HCT116 (cell line): ENCODE measurements around the gene MECP2.

Experiments
- ATF3 ChIP-seq: IDR thresholded peaks from 2 replicates; pipeline ENCODE4 v1.6.1; 2012
- EGR1 ChIP-seq: IDR thresholded peaks from 2 replicates; pipeline ENCODE4 v1.6.1; 2012; ENCODE audit warnings: low read depth
- EZH2 ChIP-seq: fragments of 200-600 bp; sonication (generic); IDR thresholded peaks from 2 replicates; pipeline ENCODE4 v1.6.1; 2017; ENCODE audit warnings: antibody characterized with exemption, mixed run types
- JUND ChIP-seq: IDR thresholded peaks from 2 replicates; pipeline ENCODE4 v1.6.1; 2012
- MAX ChIP-seq: IDR thresholded peaks from 2 replicates; pipeline ENCODE4 v1.6.1; 2012
- POLR2A ChIP-seq: IDR thresholded peaks from 2 replicates; pipeline ENCODE4 v1.7.0; 2011; ENCODE audit warnings: borderline replicate concordance; ENCODE audit not compliant: insufficient read depth, insufficient read length; ENCODE audit errors: extremely low read depth
- POLR2AphosphoS5 ChIP-seq: IDR thresholded peaks from 2 replicates; pipeline ENCODE4 v1.6.1; 2011; ENCODE audit warnings: mild to moderate bottlenecking, low read depth, low read length, moderate library complexity
- RAD21 ChIP-seq: IDR thresholded peaks from 2 replicates; pipeline ENCODE4 v1.6.1; 2012; ENCODE audit warnings: low read depth, mild to moderate bottlenecking
- REST ChIP-seq: IDR thresholded peaks from 2 replicates; pipeline ENCODE4 v1.6.1; 2012; ENCODE audit warnings: low read depth
- TCF7L2 ChIP-seq: IDR thresholded peaks from 2 replicates; pipeline ENCODE4 v1.7.0; 2011; ENCODE audit warnings: borderline replicate concordance, inconsistent platforms; ENCODE audit not compliant: insufficient read depth, insufficient read length; ENCODE audit errors: extremely low read depth
- ZBTB33 ChIP-seq: IDR thresholded peaks from 2 replicates; pipeline ENCODE4 v1.6.1; 2011; ENCODE audit warnings: mild to moderate bottlenecking, low read length, moderate library complexity; ENCODE audit not compliant: insufficient replicate concordance; ENCODE audit errors: extremely low read depth
- TF ChIP-seq, protein P1 (sequence below), 3 experiments: fragments of 200-600 bp in 1 of 3; sonication (generic) in 1 of 3; IDR thresholded peaks in 2 of 3; conservative IDR thresholded peaks in 1 of 3; 2 replicates each; pipeline ENCODE4 v1.5.1; 2012 to 2017; ENCODE audit warnings: low read depth in 2 of 3, low read length in 2 of 3, antibody characterized with exemption in 1 of 3, borderline replicate concordance in 1 of 3, control low read depth in 1 of 3, mild to moderate bottlenecking in 1 of 3, mixed read lengths in 1 of 3, mixed run types in 1 of 3, moderate library complexity in 1 of 3; ENCODE audit not compliant: insufficient read depth in 1 of 3

DNA sequence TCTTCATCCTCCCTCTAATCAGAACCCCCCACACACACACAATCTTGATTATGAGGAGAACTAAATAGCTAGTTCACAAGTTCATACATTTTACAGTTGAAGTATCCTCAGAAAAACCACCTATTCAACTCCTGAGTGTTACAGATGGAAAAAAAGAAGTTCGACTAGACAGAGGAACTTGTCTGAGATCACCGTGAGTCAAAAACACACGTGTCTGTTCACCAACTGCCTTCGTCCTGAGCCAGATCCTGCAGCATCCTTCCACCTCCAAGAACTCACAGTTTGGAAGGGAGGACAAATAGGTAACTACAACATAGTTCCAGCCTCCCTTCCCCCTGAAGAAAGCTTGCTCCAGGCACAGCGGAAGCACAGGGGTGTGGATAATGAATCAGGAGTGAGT, 58.9 kb downstream of the MECP2 start:
- TF ChIP-seq JUND (no peak), POLR2AphosphoS5 (no peak), EGR1 (no peak), TCF7L2 (no peak), POLR2A (no peak), ATF3 (no peak), REST (no peak), RAD21 (no peak), EZH2 (no peak), ZBTB33 (no peak), MAX (no peak)
- TF ChIP-seq, protein P1, sequence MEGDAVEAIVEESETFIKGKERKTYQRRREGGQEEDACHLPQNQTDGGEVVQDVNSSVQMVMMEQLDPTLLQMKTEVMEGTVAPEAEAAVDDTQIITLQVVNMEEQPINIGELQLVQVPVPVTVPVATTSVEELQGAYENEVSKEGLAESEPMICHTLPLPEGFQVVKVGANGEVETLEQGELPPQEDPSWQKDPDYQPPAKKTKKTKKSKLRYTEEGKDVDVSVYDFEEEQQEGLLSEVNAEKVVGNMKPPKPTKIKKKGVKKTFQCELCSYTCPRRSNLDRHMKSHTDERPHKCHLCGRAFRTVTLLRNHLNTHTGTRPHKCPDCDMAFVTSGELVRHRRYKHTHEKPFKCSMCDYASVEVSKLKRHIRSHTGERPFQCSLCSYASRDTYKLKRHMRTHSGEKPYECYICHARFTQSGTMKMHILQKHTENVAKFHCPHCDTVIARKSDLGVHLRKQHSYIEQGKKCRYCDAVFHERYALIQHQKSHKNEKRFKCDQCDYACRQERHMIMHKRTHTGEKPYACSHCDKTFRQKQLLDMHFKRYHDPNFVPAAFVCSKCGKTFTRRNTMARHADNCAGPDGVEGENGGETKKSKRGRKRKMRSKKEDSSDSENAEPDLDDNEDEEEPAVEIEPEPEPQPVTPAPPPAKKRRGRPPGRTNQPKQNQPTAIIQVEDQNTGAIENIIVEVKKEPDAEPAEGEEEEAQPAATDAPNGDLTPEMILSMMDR (IDR thresholded peaks at IDR 0.05 in 2 of 3, conservative IDR thresholded peaks at IDR 0.05 in 1 of 3; ENCODE audit: borderline replicate concordance in 1 of 3, insufficient read depth in 1 of 3, low read depth in 2 of 3, low read length in 2 of 3), result no peak
